Epithelial cell of proximal tubule (primary cell): ENCODE data around the gene TMEM125. TPM values are rescaled to one million over a fixed set of nuclear protein-coding genes. Genes with fewer than 3 reads are reported as not detected.

ENCODE experiments used
- DNase-seq: peaks from one replicate; pipeline ENCODE4 v3.0.0-alpha.2; 2011; ENCODE audit warnings: low read depth
- H3K4me3 ChIP-seq: 2 replicates; pipeline ENCODE4 v1.5.1; 2011; ENCODE audit warnings: low read depth, mild to moderate bottlenecking, low read length
- total RNA-seq: library from RNA; depleted of rRNA; stranded (reverse); fragments of >200 nt; gene quantifications from 2 replicates; pipeline ENCODE4 v1.2.3, GENCODE V29; 2015
- TF ChIP-seq, protein P1 (sequence below): conservative IDR thresholded peaks from 2 replicates; pipeline ENCODE4 v1.5.1; 2012; ENCODE audit warnings: low read depth, mild to moderate bottlenecking, low read length

The TMEM125 gene
- total RNA-seq, 1 donor from 2014 or later: 7.0 TPM

DNA sequence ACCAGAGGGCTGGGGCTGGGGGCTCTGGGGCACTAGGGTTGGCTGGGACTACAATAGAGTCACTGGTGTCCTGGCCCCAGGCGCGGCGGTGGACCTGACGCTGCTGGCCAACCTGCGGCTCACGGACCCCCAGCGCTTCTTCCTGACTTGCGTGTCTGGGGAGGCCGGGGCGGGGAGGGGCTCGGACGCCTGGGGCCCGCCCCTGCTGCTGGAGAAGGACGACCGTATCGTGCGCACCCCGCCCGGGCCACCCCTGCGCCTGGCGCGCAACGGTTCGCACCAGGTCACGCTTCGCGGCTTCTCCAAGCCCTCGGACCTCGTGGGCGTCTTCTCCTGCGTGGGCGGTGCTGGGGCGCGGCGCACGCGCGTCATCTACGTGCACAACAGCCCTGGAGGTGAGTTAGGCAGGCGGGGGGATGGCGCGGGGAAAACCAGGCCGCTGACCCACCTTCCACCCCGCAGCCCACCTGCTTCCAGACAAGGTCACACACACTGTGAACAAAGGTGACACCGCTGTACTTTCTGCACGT lies 35.1 kb downstream of the TMEM125 start:
- TF ChIP-seq, protein P1, sequence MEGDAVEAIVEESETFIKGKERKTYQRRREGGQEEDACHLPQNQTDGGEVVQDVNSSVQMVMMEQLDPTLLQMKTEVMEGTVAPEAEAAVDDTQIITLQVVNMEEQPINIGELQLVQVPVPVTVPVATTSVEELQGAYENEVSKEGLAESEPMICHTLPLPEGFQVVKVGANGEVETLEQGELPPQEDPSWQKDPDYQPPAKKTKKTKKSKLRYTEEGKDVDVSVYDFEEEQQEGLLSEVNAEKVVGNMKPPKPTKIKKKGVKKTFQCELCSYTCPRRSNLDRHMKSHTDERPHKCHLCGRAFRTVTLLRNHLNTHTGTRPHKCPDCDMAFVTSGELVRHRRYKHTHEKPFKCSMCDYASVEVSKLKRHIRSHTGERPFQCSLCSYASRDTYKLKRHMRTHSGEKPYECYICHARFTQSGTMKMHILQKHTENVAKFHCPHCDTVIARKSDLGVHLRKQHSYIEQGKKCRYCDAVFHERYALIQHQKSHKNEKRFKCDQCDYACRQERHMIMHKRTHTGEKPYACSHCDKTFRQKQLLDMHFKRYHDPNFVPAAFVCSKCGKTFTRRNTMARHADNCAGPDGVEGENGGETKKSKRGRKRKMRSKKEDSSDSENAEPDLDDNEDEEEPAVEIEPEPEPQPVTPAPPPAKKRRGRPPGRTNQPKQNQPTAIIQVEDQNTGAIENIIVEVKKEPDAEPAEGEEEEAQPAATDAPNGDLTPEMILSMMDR: no peak
- H3K4me3 ChIP-seq: no peak overlapping the region
- DNase-seq: no peak

- no peak overlapping the region for H3K4me3 ChIP-seq
- no peak for DNase-seq
- TF ChIP-seq, protein P1: no peak
Observed at GRCh38 chr1:43305461-43305860, 35.7 kb downstream of the TMEM125 start.

- TF ChIP-seq, protein P1: no peak
- DNase-seq: no peak
- H3K4me3 ChIP-seq: no peak overlapping the region
Observed at GRCh38 chr1:43305926-43306687, 36.3 kb downstream of the TMEM125 start.

GRCh38 chr1:43306688-43307457 lies 37.1 kb downstream of the TMEM125 start:
- H3K4me3 ChIP-seq: no peak overlapping the region
- TF ChIP-seq, protein P1: no peak
- no peak for DNase-seq

- DNase-seq: no peak
- TF ChIP-seq, protein P1: no peak
- H3K4me3 ChIP-seq: no peak overlapping the region
Observed at GRCh38 chr1:43307458-43308158, 37.8 kb downstream of the TMEM125 start.

- no peak overlapping the region for H3K4me3 ChIP-seq
- DNase-seq: no peak
- TF ChIP-seq, protein P1: no peak
Observed at GRCh38 chr1:43308635-43309404, 39.0 kb downstream of the TMEM125 start.
